Measurements from ENCODE around the gene KRTAP12-3.
"Not testable (repeated sequence)": the region's sequence is repeated elsewhere in the genome, so short reads cannot be mapped to it uniquely, and the experiment has no call there.

The KRTAP12-3 gene

GRCh38 chr21:44628707-44629391 lies 28.9 kb upstream of the KRTAP12-3 start:
- Histone ChIP-seq H3K9ac (ENCODE audit: low read depth, low read length) (no peak overlapping the region), H3K27me3 (ENCODE audit: control insufficient read depth, insufficient read depth, low read length) (peaks cover 18% of the 10 kb centered on the region), H3K36me3 (ENCODE audit: insufficient read depth, low read length) (no peaks in the 10 kb centered on the region), H3K4me1 (ENCODE audit: control insufficient read depth, insufficient read depth, low read length) (no peaks in the 10 kb centered on the region), H3K9me3 (replicated peaks; ENCODE audit: low read length) (peaks cover 8% of the 10 kb centered on the region), H3K4me3 (ENCODE audit: low read length) (no peak overlapping the region), H3K4me2 (ENCODE audit: low read length) (no peak overlapping the region)

- Histone ChIP-seq H3K4me3 (ENCODE audit: low read length) (no peak overlapping the region), H3K4me1 (ENCODE audit: control insufficient read depth, insufficient read depth, low read length) (no peaks in the 10 kb centered on the region), H3K27me3 (ENCODE audit: control insufficient read depth, insufficient read depth, low read length) (peaks cover 25% of the 10 kb centered on the region), H3K4me2 (ENCODE audit: low read length) (no peak overlapping the region), H3K9me3 (replicated peaks; ENCODE audit: low read length) (peaks cover 8% of the 10 kb centered on the region), H3K36me3 (ENCODE audit: insufficient read depth, low read length) (no peaks in the 10 kb centered on the region), H3K9ac (ENCODE audit: low read depth, low read length) (no peak overlapping the region)
Measured at GRCh38 chr21:44630440-44630839, 27.3 kb upstream of the KRTAP12-3 start.

DNA sequence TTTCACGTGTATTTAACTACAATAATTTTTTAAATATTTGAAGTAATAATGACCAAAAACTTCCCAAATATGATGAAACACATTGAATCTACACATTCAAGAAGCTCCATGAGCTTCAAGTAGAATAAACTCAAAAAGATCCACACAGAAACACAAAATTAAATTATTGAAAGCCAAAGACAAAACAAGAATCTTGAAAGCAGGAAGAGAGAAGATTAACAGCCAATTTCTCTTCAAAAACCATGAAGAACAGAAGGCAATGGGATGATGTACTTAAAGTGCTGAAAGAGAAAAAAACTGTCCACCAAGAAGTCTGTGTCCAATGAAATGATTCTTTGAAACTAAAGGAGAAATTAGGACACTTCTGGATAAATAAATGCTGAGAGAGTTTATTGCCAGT lies 25.7 kb upstream of the KRTAP12-3 start:
- no peaks in the 10 kb centered on the region for H3K4me1 ChIP-seq (ENCODE audit: control insufficient read depth, insufficient read depth, low read length)
- H3K9me3 ChIP-seq (replicated peaks; ENCODE audit: low read length), result peaks cover 8% of the 10 kb centered on the region
- no peak overlapping the region for H3K9ac ChIP-seq (ENCODE audit: low read depth, low read length)
- H3K4me2 ChIP-seq (ENCODE audit: low read length), result no peak overlapping the region
- H3K36me3 ChIP-seq (ENCODE audit: insufficient read depth, low read length), result no peaks in the 10 kb centered on the region
- H3K27me3 ChIP-seq (ENCODE audit: control insufficient read depth, insufficient read depth, low read length), result peaks cover 31% of the 10 kb centered on the region
- no peak overlapping the region for H3K4me3 ChIP-seq (ENCODE audit: low read length)

DNA sequence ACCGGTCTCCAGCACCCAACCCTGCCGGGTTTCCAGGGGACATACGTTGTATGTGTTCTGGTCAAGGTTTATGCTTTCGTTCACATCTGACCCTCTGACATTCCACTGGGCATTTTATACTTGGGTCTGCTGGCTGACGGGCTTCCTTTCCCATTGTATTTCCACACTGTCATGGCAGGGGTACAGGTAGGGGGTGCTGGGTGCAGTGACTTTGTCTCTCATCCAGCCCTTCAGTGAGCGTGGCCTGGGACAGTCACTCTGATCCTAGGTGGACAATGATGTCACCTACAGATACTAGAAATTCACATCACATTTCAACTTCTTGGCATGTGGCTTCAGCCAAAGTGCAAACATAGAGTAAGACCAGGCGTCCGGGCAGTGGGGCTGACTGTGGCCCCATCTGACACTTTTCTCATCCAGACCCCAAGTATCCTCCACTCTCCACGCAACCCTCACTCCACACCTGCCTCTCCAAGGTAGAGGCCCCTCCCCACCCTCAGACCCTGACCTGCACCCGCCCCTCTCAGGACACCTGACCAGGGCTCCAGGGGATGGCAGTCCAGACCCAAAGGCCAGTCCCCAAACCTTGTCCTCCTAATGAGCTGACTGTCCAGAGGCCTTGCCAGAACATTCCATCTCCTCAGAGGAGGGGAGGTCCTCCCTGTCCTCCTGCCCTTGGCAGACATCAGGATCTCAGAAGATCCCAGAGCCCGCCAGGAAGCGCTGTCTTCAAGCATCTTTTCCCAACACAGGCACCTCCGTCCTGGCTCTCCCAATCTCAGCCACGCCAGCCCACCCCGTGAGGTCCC lies 21.3 kb upstream of the KRTAP12-3 start:
- no peaks in the 10 kb centered on the region for H3K4me1 ChIP-seq (ENCODE audit: control insufficient read depth, insufficient read depth, low read length)
- no peaks in the 10 kb centered on the region for H3K36me3 ChIP-seq (ENCODE audit: insufficient read depth, low read length)
- peaks cover 11% of the 10 kb centered on the region for H3K9me3 ChIP-seq (replicated peaks; ENCODE audit: low read length)
- H3K27me3 ChIP-seq (ENCODE audit: control insufficient read depth, insufficient read depth, low read length), result peaks cover 29% of the 10 kb centered on the region
- H3K4me3 ChIP-seq (ENCODE audit: low read length), result no peak overlapping the region
- no peak overlapping the region for H3K9ac ChIP-seq (ENCODE audit: low read depth, low read length)
- H3K4me2 ChIP-seq (ENCODE audit: low read length), result no peak overlapping the region

DNA sequence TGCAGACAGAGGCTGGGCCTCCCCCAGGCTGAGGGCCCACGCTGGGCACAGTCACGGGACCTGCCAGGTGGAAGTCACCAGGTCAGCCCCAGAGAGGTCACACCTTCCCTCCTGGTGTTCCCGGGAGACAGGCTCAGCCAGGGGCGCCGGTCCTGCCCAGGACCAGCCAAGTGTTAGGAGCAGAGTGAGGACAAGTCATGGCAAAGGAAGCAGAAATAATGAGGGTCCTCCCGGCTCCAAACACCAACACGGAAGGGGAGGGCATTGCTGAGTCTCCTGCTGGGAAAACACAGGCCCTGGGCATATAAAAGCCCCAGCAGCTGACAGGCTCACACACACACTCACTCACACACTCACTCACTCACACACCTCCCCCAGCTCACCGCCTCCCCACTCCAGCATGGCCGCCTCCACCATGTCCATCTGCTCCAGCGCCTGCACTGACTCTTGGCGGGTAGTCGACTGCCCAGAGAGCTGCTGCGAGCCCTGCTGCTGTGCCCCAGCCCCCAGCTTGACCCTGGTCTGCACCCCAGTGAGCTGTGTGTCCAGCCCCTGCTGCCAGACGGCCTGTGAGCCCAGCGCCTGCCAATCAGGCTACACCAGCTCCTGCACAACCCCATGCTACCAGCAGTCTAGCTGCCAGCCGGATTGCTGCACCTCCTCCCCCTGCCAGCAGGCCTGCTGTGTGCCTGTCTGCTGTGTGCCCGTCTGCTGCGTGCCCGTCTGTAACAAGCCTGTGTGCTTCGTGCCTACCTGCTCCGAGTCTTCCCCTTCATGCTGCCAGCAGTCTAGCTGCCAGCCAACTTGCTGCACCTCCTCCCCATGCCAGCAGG lies 20.5 kb upstream of the KRTAP12-3 start, which contains the start of gene KRTAP10-10:
Gene KRTAP10-10 (plus strand): TSS at position 339 of the 833 bp plus-strand sequence. CDS start 62 bp downstream, at position 401.
- Histone ChIP-seq H3K4me2 (ENCODE audit: low read length) (no peak within 1 kb of the TSS), H3K4me3 (ENCODE audit: low read length) (no peak within 1 kb of the TSS), H3K27me3 (ENCODE audit: control insufficient read depth, insufficient read depth, low read length) (peaks cover 29% of the 10 kb centered on the region), H3K4me1 (ENCODE audit: control insufficient read depth, insufficient read depth, low read length) (no peaks in the 10 kb centered on the region), H3K36me3 (ENCODE audit: insufficient read depth, low read length) (no peaks in the 10 kb centered on the region), H3K9me3 (replicated peaks; ENCODE audit: low read length) (peaks cover 5% of the 10 kb centered on the region), H3K9ac (ENCODE audit: low read depth, low read length) (no peak within 1 kb of the TSS)

GRCh38 chr21:44637851-44638348 lies 19.8 kb upstream of the KRTAP12-3 start:
- H3K27me3 ChIP-seq (ENCODE audit: control insufficient read depth, insufficient read depth, low read length), result peaks cover 29% of the 10 kb centered on the region
- H3K4me2 ChIP-seq (ENCODE audit: low read length); H3K4me1 ChIP-seq (ENCODE audit: control insufficient read depth, insufficient read depth, low read length); H3K4me3 ChIP-seq (ENCODE audit: low read length); H3K9me3 ChIP-seq (replicated peaks; ENCODE audit: low read length); H3K9ac ChIP-seq (ENCODE audit: low read depth, low read length); H3K36me3 ChIP-seq (ENCODE audit: insufficient read depth, low read length): not testable (repeated sequence)

DNA sequence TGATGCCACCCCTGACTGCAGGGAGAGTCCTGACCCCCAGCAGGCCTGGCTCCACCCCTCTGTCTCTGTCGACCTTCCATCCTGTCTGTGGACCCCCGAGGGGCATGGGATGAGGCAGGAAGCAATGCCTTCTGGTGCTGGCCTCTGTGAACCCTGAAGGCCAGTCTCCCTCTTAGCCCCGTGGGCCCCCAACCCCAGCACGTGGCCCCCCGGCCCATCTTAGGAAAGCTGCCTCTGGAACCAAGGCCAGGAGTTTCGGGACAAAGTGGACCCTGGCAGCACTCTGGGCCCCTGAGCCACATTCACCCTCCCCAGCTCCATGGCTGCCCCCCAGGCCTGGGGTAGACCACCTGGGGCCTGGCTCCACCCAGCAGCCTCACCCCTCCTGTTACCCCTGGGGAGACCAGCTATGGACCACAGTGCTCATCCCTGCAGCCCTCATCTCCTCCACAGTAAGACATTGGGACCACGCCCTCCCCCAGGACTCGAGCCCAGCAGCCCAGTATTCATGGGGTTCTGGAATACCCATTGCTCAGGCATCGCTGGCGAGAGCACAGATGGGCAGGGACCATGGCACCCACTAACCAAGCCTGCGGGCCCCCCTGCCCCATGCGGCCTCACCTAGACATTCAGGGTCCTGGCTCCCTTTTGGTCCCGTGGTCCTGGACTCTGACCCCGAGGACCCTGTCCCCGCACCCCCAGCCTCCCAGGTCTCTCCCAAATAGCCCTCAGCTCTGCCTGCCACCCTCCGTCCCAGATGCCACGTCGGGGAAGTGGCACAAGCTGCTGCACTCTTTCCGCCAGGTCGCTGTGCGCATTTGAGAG lies 19.0 kb upstream of the KRTAP12-3 start:
- H3K27me3 ChIP-seq (ENCODE audit: control insufficient read depth, insufficient read depth, low read length), result peaks cover 29% of the 10 kb centered on the region
- not testable (repeated sequence) for H3K4me1 ChIP-seq (ENCODE audit: control insufficient read depth, insufficient read depth, low read length); H3K9me3 ChIP-seq (replicated peaks; ENCODE audit: low read length); H3K4me2 ChIP-seq (ENCODE audit: low read length); H3K4me3 ChIP-seq (ENCODE audit: low read length); H3K9ac ChIP-seq (ENCODE audit: low read depth, low read length); H3K36me3 ChIP-seq (ENCODE audit: insufficient read depth, low read length)

- Histone ChIP-seq H3K4me3 (ENCODE audit: low read length) (no peak overlapping the region), H3K4me1 (ENCODE audit: control insufficient read depth, insufficient read depth, low read length) (no peaks in the 10 kb centered on the region), H3K27me3 (ENCODE audit: control insufficient read depth, insufficient read depth, low read length) (peaks cover 27% of the 10 kb centered on the region), H3K9ac (ENCODE audit: low read depth, low read length) (no peak overlapping the region), H3K4me2 (ENCODE audit: low read length) (no peak overlapping the region), H3K36me3 (ENCODE audit: insufficient read depth, low read length) (no peaks in the 10 kb centered on the region), H3K9me3 (replicated peaks; ENCODE audit: low read length) (peaks cover 4% of the 10 kb centered on the region)
Measured at GRCh38 chr21:44639331-44639655, 18.4 kb upstream of the KRTAP12-3 start.

DNA sequence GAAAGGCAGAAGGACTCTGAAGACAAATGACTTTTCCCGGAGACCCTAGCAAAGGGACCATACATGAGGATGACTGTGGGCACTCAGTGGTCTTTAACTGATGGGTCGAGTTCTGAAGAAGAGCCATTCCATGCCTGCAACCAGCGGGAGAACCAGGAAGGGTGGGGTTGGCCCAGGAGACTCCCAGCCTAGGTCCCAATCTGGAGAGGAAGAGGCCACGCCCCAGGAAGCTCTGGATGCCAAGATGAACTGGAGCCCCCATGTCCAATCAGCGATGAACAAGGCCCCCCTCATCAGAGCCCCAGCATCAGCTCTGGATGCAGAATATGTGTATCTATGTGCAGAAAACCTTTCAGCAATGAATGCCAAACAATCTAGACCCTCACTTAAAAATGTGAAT lies 17.0 kb upstream of the KRTAP12-3 start:
- no peak overlapping the region for H3K4me3 ChIP-seq (ENCODE audit: low read length)
- H3K27me3 ChIP-seq (ENCODE audit: control insufficient read depth, insufficient read depth, low read length), result peaks cover 21% of the 10 kb centered on the region
- no peaks in the 10 kb centered on the region for H3K36me3 ChIP-seq (ENCODE audit: insufficient read depth, low read length)
- H3K9me3 ChIP-seq (replicated peaks; ENCODE audit: low read length), result peaks cover 4% of the 10 kb centered on the region
- H3K4me2 ChIP-seq (ENCODE audit: low read length), result no peak overlapping the region
- H3K9ac ChIP-seq (ENCODE audit: low read depth, low read length), result no peak overlapping the region
- no peaks in the 10 kb centered on the region for H3K4me1 ChIP-seq (ENCODE audit: control insufficient read depth, insufficient read depth, low read length)

GRCh38 chr21:44643741-44644310 lies 13.9 kb upstream of the KRTAP12-3 start:
- Histone ChIP-seq H3K4me3 (ENCODE audit: low read length) (no peak overlapping the region), H3K9ac (ENCODE audit: low read depth, low read length) (no peak overlapping the region), H3K4me1 (ENCODE audit: control insufficient read depth, insufficient read depth, low read length) (no peaks in the 10 kb centered on the region), H3K36me3 (ENCODE audit: insufficient read depth, low read length) (no peaks in the 10 kb centered on the region), H3K9me3 (replicated peaks; ENCODE audit: low read length) (peaks cover 4% of the 10 kb centered on the region), H3K4me2 (ENCODE audit: low read length) (no peak overlapping the region), H3K27me3 (ENCODE audit: control insufficient read depth, insufficient read depth, low read length) (peaks cover 21% of the 10 kb centered on the region)
